WTC11 (cell line): ENCODE data around the gene FKBP5. TPM values are rescaled to one million over a fixed set of nuclear protein-coding genes. Genes with fewer than 3 reads are reported as not detected.

ENCODE experiments used
- ATAC-seq: fragments of 200-7000 bp; cut with Tn5 transposase; 2 replicates; pipeline ENCODE4 v1.10.0; 2021; ENCODE audit warnings: mild to moderate bottlenecking, moderate library complexity
- CTCF ChIA-PET: fragments of 300-600 bp; sonication (Branson Sonifier 250); formaldehyde crosslinking; loops from one replicate; lab custom pipeline; 2021; ENCODE audit warnings: antibody characterized with exemption; lab: Charles Lee
- POLR2A ChIA-PET: fragments of 350-600 bp; sonication (Branson Sonifier 250); formaldehyde crosslinking; loops from one replicate; lab custom pipeline; 2021; ENCODE audit warnings: antibody characterized with exemption; lab: Charles Lee
- DNase-seq: peaks from one replicate; pipeline ENCODE4 v3.0.0; 2021; ENCODE audit warnings: low spot score
- H3K27ac Mint-ChIP-seq: 2 replicates; pipeline ENCODE4 v1.8.0; 2021; ENCODE audit warnings: mixed read lengths
- H3K27me3 Mint-ChIP-seq: 2 replicates; pipeline ENCODE4 v1.8.0; 2021; ENCODE audit warnings: low read depth, mild to moderate bottlenecking, moderate library complexity, mixed read lengths
- H3K36me3 Mint-ChIP-seq: 2 replicates; pipeline ENCODE4 v1.8.0; 2021; ENCODE audit warnings: mixed read lengths
- H3K4me1 Mint-ChIP-seq: 2 replicates; pipeline ENCODE4 v1.8.0; 2022; ENCODE audit warnings: mixed read lengths
- H3K4me3 Mint-ChIP-seq: 2 replicates; pipeline ENCODE4 v1.8.0; 2021; ENCODE audit warnings: mild to moderate bottlenecking, moderate library complexity, mixed read lengths
- H3K9me3 Mint-ChIP-seq: 2 replicates; pipeline ENCODE4 v1.8.0; 2021; ENCODE audit warnings: mixed read lengths
- ETV6 ChIP-seq: sonication (generic); formaldehyde crosslinking; IDR thresholded peaks from 2 replicates; pipeline ENCODE4 v1.8.1; 2022; ENCODE audit warnings: mild to moderate bottlenecking, missing genetic modification reagents
- FOXK1 ChIP-seq: sonication (generic); formaldehyde crosslinking; IDR thresholded peaks from 2 replicates; pipeline ENCODE4 v1.8.0; 2022; ENCODE audit warnings: mild to moderate bottlenecking, moderate library complexity, missing genetic modification reagents
- FOXP1 ChIP-seq: sonication (generic); formaldehyde crosslinking; IDR thresholded peaks from 2 replicates; pipeline ENCODE4 v1.8.0; 2022; ENCODE audit warnings: missing genetic modification reagents, mild to moderate bottlenecking, moderate library complexity, borderline replicate concordance
- IRF1 ChIP-seq: sonication (generic); formaldehyde crosslinking; IDR thresholded peaks from 2 replicates; pipeline ENCODE4 v1.8.0; 2023; ENCODE audit warnings: missing genetic modification reagents
- NFE2L1 ChIP-seq: sonication (generic); formaldehyde crosslinking; IDR thresholded peaks from 2 replicates; pipeline ENCODE4 v1.8.1; 2023; ENCODE audit warnings: missing genetic modification reagents
- NR2C2 ChIP-seq: sonication (generic); formaldehyde crosslinking; IDR thresholded peaks from 2 replicates; pipeline ENCODE4 v1.8.0; 2022; ENCODE audit warnings: mild to moderate bottlenecking, missing genetic modification reagents
- OVOL2 ChIP-seq: fragments of 250-450 bp; sonication (Bioruptor Pico); IDR thresholded peaks from 2 replicates; pipeline ENCODE4 v1.9.0; 2021; ENCODE audit warnings: mild to moderate bottlenecking, borderline replicate concordance
- RORB ChIP-seq: fragments of 250-450 bp; sonication (Bioruptor Pico); IDR thresholded peaks from 2 replicates; pipeline ENCODE4 v1.9.0; 2021; ENCODE audit warnings: mild to moderate bottlenecking
- USF1 ChIP-seq: sonication (generic); formaldehyde crosslinking; IDR thresholded peaks from 2 replicates; pipeline ENCODE4 v1.8.0; 2022; ENCODE audit warnings: mild to moderate bottlenecking, missing genetic modification reagents
- ZBTB43 ChIP-seq: sonication (generic); formaldehyde crosslinking; IDR thresholded peaks from 2 replicates; pipeline ENCODE4 v1.8.1; 2023; ENCODE audit warnings: mild to moderate bottlenecking, missing genetic modification reagents
- ZNF121 ChIP-seq: sonication (generic); formaldehyde crosslinking; IDR thresholded peaks from 2 replicates; pipeline ENCODE4 v1.8.0; 2023; ENCODE audit warnings: missing genetic modification reagents
- ZNF281 ChIP-seq: sonication (generic); formaldehyde crosslinking; IDR thresholded peaks from 2 replicates; pipeline ENCODE4 v1.8.0; 2023; ENCODE audit warnings: mild to moderate bottlenecking, missing genetic modification reagents
- ZNF396 ChIP-seq: fragments of 250-450 bp; sonication (Bioruptor Pico); IDR thresholded peaks from 2 replicates; pipeline ENCODE4 v1.8.0; 2021; ENCODE audit warnings: mild to moderate bottlenecking, moderate library complexity, borderline replicate concordance
- ZNF416 ChIP-seq: fragments of 250-450 bp; sonication (Bioruptor Pico); IDR thresholded peaks from 2 replicates; pipeline ENCODE4 v1.9.0; 2021; ENCODE audit warnings: mild to moderate bottlenecking, inconsistent platforms
- ZNF423 ChIP-seq: fragments of 250-450 bp; sonication (Bioruptor Pico); IDR thresholded peaks from 2 replicates; pipeline ENCODE4 v2.1.2; 2022; ENCODE audit warnings: mild to moderate bottlenecking, moderate library complexity
- ZNF671 ChIP-seq: fragments of 250-450 bp; sonication (Bioruptor Pico); IDR thresholded peaks from 2 replicates; pipeline ENCODE4 v1.8.0; 2021; ENCODE audit warnings: mild to moderate bottlenecking
- total RNA-seq: library from RNA; stranded (reverse); gene quantifications from 3 replicates; pipeline ENCODE4 v1.2.3, GENCODE V29; 2021
- TF ChIP-seq, protein P1 (sequence below): sonication (generic); formaldehyde crosslinking; IDR thresholded peaks from 2 replicates; pipeline ENCODE4 v1.8.0; 2022; ENCODE audit warnings: mild to moderate bottlenecking, missing genetic modification reagents
- TF ChIP-seq, protein P2 (sequence below): fragments of 250-450 bp; sonication (Bioruptor Pico); IDR thresholded peaks from 2 replicates; pipeline ENCODE4 v1.9.0; 2021; ENCODE audit warnings: mild to moderate bottlenecking
- TF ChIP-seq, protein P3 (sequence below): fragments of 250-450 bp; sonication (Bioruptor Pico); IDR thresholded peaks from 2 replicates; pipeline ENCODE4 v1.9.0; 2021; ENCODE audit warnings: moderate library complexity, mild to moderate bottlenecking, inconsistent platforms, borderline replicate concordance
- TF ChIP-seq, protein P4 (sequence below): sonication (generic); formaldehyde crosslinking; IDR thresholded peaks from 2 replicates; pipeline ENCODE4 v1.8.1; 2022; ENCODE audit warnings: mild to moderate bottlenecking, missing genetic modification reagents, moderate library complexity, borderline replicate concordance
- TF ChIP-seq, protein P5 (sequence below): fragments of 250-450 bp; sonication (Bioruptor Pico); IDR thresholded peaks from 2 replicates; pipeline ENCODE4 v2.1.2; 2022; ENCODE audit warnings: mild to moderate bottlenecking, moderate library complexity

FKBP5 gene
- total RNA-seq, 1 experiment from 2014 or later, result 27.2 TPM

- POLR2A ChIA-PET, result no interaction called here
- H3K27ac Mint-ChIP-seq, result peak overlapping the region; percentile 73
- CTCF ChIA-PET, result no interaction called here
- no peak overlapping the region for H3K4me3 Mint-ChIP-seq
- H3K36me3 Mint-ChIP-seq, result no peaks in the 10 kb centered on the region
- DNase-seq (peak; percentile 33), ATAC-seq (peak; percentile 55)
- peaks cover 52% of the 10 kb centered on the region for H3K4me1 Mint-ChIP-seq
- TF ChIP-seq OVOL2 (CRISPR knock-in tag), result no peak
- TF ChIP-seq ZNF671 (CRISPR knock-in tag), result no peak
- TF ChIP-seq, protein P1, sequence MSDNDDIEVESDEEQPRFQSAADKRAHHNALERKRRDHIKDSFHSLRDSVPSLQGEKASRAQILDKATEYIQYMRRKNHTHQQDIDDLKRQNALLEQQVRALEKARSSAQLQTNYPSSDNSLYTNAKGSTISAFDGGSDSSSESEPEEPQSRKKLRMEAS (CRISPR knock-in tag), result 0 out of 2 replicates have a peak, but pooled peaks have one; percentile 29
- TF ChIP-seq ETV6 (CRISPR knock-in tag), result no peak
- H3K27me3 Mint-ChIP-seq, result peaks cover 8% of the 10 kb centered on the region
- H3K9me3 Mint-ChIP-seq, result no peaks in the 10 kb centered on the region
Observed at GRCh38 chr6:35719830-35720733, 31.4 kb upstream of the FKBP5 start.

DNA sequence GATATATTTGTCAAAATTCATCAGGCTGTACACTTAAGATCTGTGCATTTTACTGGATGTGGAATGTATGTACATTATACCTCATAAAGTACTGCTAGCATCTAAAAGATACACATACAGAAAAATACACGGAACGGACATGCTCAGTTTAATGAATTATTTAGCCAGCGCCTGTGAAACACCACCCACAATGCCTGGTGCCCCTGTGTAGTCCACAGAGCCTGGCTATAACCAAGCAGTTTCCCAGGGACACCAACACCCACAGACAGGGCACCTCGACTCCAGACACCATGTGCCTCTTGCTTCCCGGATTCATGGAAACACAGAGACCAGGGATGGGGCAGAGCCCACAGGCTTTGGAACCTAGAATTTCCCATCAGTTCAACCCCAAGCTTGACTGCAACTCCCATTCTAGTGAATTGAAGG, 30.7 kb upstream of the FKBP5 start:
- peaks cover 49% of the 10 kb centered on the region for H3K4me1 Mint-ChIP-seq
- peaks cover 3% of the 10 kb centered on the region for H3K27me3 Mint-ChIP-seq
- H3K36me3 Mint-ChIP-seq, result no peaks in the 10 kb centered on the region
- ChIA-PET CTCF (no interaction called here), POLR2A (interaction anchor here (1.3 to 2.0 kb wide), 2 partner anchors 13 to 45 kb away, joined by 3 to 8 read pairs; no protein-coding TSS in a partner anchor)
- ATAC-seq (no peak), DNase-seq (no peak)
- no peak overlapping the region for H3K4me3 Mint-ChIP-seq
- no peak overlapping the region for H3K27ac Mint-ChIP-seq
- no peak for TF ChIP-seq OVOL2 (CRISPR knock-in tag)
- no peak for TF ChIP-seq ZNF416 (CRISPR knock-in tag)
- TF ChIP-seq, protein P2, sequence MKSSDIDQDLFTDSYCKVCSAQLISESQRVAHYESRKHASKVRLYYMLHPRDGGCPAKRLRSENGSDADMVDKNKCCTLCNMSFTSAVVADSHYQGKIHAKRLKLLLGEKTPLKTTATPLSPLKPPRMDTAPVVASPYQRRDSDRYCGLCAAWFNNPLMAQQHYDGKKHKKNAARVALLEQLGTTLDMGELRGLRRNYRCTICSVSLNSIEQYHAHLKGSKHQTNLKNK, result no peak
- no peak for TF ChIP-seq FOXK1
- TF ChIP-seq ZBTB43, result no peak
- TF ChIP-seq USF1 (CRISPR knock-in tag), result no peak
- TF ChIP-seq, protein P3, sequence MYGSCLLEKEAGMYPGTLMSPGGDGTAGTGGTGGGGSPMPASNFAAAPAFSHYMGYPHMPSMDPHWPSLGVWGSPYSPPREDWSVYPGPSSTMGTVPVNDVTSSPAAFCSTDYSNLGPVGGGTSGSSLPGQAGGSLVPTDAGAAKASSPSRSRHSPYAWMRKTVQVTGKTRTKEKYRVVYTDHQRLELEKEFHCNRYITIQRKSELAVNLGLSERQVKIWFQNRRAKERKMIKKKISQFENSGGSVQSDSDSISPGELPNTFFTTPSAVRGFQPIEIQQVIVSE (CRISPR knock-in tag), result no peak
- TF ChIP-seq ZNF423, result no peak
- no peaks in the 10 kb centered on the region for H3K9me3 Mint-ChIP-seq

GRCh38 chr6:35718911-35719381, 30.2 kb upstream of the FKBP5 start:
- H3K27me3 Mint-ChIP-seq, result no peaks in the 10 kb centered on the region; the same call in none of the 2 replicates
- DNase-seq, result no peak
- H3K36me3 Mint-ChIP-seq, result no peaks in the 10 kb centered on the region
- peak; percentile 19; the same call in 1 of the 2 replicates for ATAC-seq
- ChIA-PET CTCF (interaction anchor here (1.2 to 2.6 kb wide), 3 partner anchors 9 to 135 kb away, joined by 3 to 13 read pairs (median 6); partner anchors contain the start of gene ARMC12), POLR2A (interaction anchor here (1.3 to 2.0 kb wide), 3 partner anchors 10 to 46 kb away, joined by 3 to 8 read pairs (median 5); no protein-coding TSS in a partner anchor)
- peaks cover 49% of the 10 kb centered on the region for H3K4me1 Mint-ChIP-seq
- H3K27ac Mint-ChIP-seq, result peak overlapping the region; percentile 64
- no peak overlapping the region for H3K4me3 Mint-ChIP-seq
- H3K9me3 Mint-ChIP-seq, result no peaks in the 10 kb centered on the region
- no peak for TF ChIP-seq NR2C2
- TF ChIP-seq IRF1, result no peak
- TF ChIP-seq, protein P4, sequence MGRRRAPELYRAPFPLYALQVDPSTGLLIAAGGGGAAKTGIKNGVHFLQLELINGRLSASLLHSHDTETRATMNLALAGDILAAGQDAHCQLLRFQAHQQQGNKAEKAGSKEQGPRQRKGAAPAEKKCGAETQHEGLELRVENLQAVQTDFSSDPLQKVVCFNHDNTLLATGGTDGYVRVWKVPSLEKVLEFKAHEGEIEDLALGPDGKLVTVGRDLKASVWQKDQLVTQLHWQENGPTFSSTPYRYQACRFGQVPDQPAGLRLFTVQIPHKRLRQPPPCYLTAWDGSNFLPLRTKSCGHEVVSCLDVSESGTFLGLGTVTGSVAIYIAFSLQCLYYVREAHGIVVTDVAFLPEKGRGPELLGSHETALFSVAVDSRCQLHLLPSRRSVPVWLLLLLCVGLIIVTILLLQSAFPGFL (CRISPR knock-in tag), result no peak
- TF ChIP-seq ZNF281, result no peak
- no peak for TF ChIP-seq ZNF396 (CRISPR knock-in tag)
- no peak for TF ChIP-seq NFE2L1 (CRISPR knock-in tag)
- TF ChIP-seq, protein P5, sequence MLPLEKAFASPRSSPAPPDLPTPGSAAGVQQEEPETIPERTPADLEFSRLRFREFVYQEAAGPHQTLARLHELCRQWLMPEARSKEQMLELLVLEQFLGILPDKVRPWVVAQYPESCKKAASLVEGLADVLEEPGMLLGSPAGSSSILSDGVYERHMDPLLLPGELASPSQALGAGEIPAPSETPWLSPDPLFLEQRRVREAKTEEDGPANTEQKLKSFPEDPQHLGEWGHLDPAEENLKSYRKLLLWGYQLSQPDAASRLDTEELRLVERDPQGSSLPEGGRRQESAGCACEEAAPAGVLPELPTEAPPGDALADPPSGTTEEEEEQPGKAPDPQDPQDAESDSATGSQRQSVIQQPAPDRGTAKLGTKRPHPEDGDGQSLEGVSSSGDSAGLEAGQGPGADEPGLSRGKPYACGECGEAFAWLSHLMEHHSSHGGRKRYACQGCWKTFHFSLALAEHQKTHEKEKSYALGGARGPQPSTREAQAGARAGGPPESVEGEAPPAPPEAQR (CRISPR knock-in tag), result no peak
- no peak for TF ChIP-seq RORB (CRISPR knock-in tag)
- no peak for TF ChIP-seq ZNF121 (CRISPR knock-in tag)
- TF ChIP-seq FOXP1 (CRISPR knock-in tag), result no peak
